ENCODE results near the gene STMN3. TPM values are rescaled to one million over a fixed set of nuclear protein-coding genes. Genes with fewer than 3 reads are reported as not detected.

STMN3 gene
- total and polyA plus RNA-seq, 3 donors from 2014 or later = 8.4 to 16.5 (median 15.1) TPM

- intact Hi-C loops (cut with DNase I; ENCODE audit: low total_unique reads) = no loop called here
- no peaks in the 10 kb centered on the region for H3K9me3 ChIP-seq
- no peaks in the 10 kb centered on the region for H3K27me3 ChIP-seq
- no peaks in the 10 kb centered on the region for H3K36me3 ChIP-seq (ENCODE audit: low read depth, missing control alignments)
- no peak for DNase-seq
- H3K4me3 ChIP-seq = no peak overlapping the region
- H3K27ac ChIP-seq = peak overlapping the region in 1 of 2 donors; percentile 53
- H3K4me1 ChIP-seq = peaks cover 20% of the 10 kb centered on the region
- TF ChIP-seq POLR2A (IDR thresholded peaks at IDR 0.05) (no peak), CTCF (IDR thresholded peaks at IDR 0.05) (no peak)
- WGBS, 2 donors = 73 to 82% methylated on average over 14 to 31 of the region's 31 CpGs
These were observed 35.2 kb upstream of the STMN3 start for GRCh38 chr20:63688228-63689045.

- no peak for TF ChIP-seq POLR2A (IDR thresholded peaks at IDR 0.05)
- no peak for TF ChIP-seq CTCF (IDR thresholded peaks at IDR 0.05)
- intact Hi-C loops (cut with DNase I; ENCODE audit: low total_unique reads) = no loop called here
- DNase-seq = no peak
- Histone ChIP-seq H3K27me3 (no peaks in the 10 kb centered on the region), H3K4me3 (no peak overlapping the region), H3K27ac (peak overlapping the region in 1 of 2 donors; percentile 78), H3K9me3 (no peaks in the 10 kb centered on the region), H3K36me3 (ENCODE audit: low read depth, missing control alignments) (no peaks in the 10 kb centered on the region), H3K4me1 (peaks cover 20% of the 10 kb centered on the region)
- 92 to 94% methylated on average over 18 to 28 of the region's 29 CpGs for WGBS, 2 donors
These were observed 34.4 kb upstream of the STMN3 start for GRCh38 chr20:63687419-63688178.

GRCh38 chr20:63686492-63687321, 33.5 kb upstream of the STMN3 start:
- Histone ChIP-seq H3K4me1 (peaks cover 20% of the 10 kb centered on the region), H3K4me3 (no peak overlapping the region), H3K27me3 (no peaks in the 10 kb centered on the region), H3K27ac (peak overlapping the region; percentile 16 to 78), H3K9me3 (no peaks in the 10 kb centered on the region), H3K36me3 (ENCODE audit: low read depth, missing control alignments) (no peaks in the 10 kb centered on the region)
- TF ChIP-seq POLR2A (IDR thresholded peaks at IDR 0.05) (no peak), CTCF (IDR thresholded peaks at IDR 0.05) (no peak)
- WGBS, 2 donors = 63 to 76% methylated on average over 24 to 41 of the region's 45 CpGs
- intact Hi-C loops (cut with DNase I; ENCODE audit: low total_unique reads) = no loop called here
- peak; percentile 70 for DNase-seq

- no peak overlapping the region for H3K4me3 ChIP-seq
- 91 to 92% methylated on average over 16 to 24 of the region's 24 CpGs for WGBS, 2 donors
- H3K27me3 ChIP-seq = no peaks in the 10 kb centered on the region
- no peaks in the 10 kb centered on the region for H3K9me3 ChIP-seq
- TF ChIP-seq POLR2A (IDR thresholded peaks at IDR 0.05) (no peak), CTCF (IDR thresholded peaks at IDR 0.05) (no peak)
- H3K4me1 ChIP-seq = peaks cover 20% of the 10 kb centered on the region
- peak overlapping the region; percentile 16 to 78 for H3K27ac ChIP-seq
- intact Hi-C loops (cut with DNase I; ENCODE audit: low total_unique reads) = no loop called here
- no peak for DNase-seq
- no peaks in the 10 kb centered on the region for H3K36me3 ChIP-seq (ENCODE audit: low read depth, missing control alignments)
These were observed 32.9 kb upstream of the STMN3 start for GRCh38 chr20:63686094-63686491.

Data from testis (tissue), 3 donors.